Measurements from ENCODE around the gene SDK1.
"Not testable (repeated sequence)": the region's sequence is repeated elsewhere in the genome, so short reads cannot be mapped to it uniquely, and the experiment has no call there.

SDK1 gene

GRCh38 chr7:3691478-3692158 lies 390.6 kb downstream of the SDK1 start:
- no peak for DNase-seq (ENCODE audit: low spot score)
- in situ Hi-C loops (cut with MboI; ENCODE audit: low pct_unique_long_range_greater_than_20kb, low sequenced_read_pairs, unreplicated experiment): no loop called here
- TF ChIP-seq, protein P1, sequence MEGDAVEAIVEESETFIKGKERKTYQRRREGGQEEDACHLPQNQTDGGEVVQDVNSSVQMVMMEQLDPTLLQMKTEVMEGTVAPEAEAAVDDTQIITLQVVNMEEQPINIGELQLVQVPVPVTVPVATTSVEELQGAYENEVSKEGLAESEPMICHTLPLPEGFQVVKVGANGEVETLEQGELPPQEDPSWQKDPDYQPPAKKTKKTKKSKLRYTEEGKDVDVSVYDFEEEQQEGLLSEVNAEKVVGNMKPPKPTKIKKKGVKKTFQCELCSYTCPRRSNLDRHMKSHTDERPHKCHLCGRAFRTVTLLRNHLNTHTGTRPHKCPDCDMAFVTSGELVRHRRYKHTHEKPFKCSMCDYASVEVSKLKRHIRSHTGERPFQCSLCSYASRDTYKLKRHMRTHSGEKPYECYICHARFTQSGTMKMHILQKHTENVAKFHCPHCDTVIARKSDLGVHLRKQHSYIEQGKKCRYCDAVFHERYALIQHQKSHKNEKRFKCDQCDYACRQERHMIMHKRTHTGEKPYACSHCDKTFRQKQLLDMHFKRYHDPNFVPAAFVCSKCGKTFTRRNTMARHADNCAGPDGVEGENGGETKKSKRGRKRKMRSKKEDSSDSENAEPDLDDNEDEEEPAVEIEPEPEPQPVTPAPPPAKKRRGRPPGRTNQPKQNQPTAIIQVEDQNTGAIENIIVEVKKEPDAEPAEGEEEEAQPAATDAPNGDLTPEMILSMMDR (IDR thresholded peaks at IDR 0.05; ENCODE audit: extremely low read depth, insufficient read depth, missing control alignments): no peak

DNA sequence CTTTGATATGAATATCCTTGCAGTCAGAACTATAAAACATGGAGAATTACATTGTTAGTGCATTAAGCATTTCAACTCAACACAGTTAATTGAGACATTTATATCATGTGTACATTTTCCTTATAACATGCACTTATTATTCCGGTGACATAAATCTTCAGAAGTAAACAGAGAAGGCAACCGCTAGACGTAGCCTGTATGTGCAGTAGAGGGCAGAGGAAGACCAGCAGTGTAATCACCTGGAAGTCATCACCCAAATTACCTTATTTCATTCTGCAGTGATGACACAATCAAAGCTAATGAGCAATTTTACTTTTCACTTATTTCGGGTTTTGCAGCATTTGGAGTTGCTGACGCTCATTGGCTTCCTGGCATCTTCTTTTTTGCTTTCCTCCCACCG lies 394.6 kb downstream of the SDK1 start:
- TF ChIP-seq, protein P1 (IDR thresholded peaks at IDR 0.05; ENCODE audit: extremely low read depth, insufficient read depth, missing control alignments): no peak
- in situ Hi-C loops (cut with MboI; ENCODE audit: low pct_unique_long_range_greater_than_20kb, low sequenced_read_pairs, unreplicated experiment): no loop called here

DNA sequence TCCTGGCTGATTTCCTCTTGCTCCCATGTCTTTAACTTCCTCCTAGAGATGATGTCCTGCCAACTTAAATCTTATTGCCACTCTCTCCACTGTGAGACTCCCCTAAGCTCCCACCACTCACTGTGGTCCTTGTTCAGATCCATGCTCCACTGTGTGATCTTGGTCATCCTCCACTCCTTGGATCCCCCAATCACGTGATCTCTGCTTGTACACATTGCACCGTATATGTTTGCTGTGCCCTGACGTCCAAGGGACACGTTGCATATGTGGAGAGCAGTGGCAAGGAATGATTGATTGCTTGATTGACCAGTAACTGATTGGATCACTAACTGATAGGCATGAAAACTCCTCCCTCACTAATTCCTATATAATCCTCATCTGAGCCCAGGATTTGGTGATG lies 395.1 kb downstream of the SDK1 start:
- DNase-seq (ENCODE audit: low spot score): no peak
- TF ChIP-seq, protein P1 (IDR thresholded peaks at IDR 0.05; ENCODE audit: extremely low read depth, insufficient read depth, missing control alignments): no peak
- in situ Hi-C loops (cut with MboI; ENCODE audit: low pct_unique_long_range_greater_than_20kb, low sequenced_read_pairs, unreplicated experiment): no loop called here

More for the DNA sequence above, 394.6 kb downstream of the SDK1 start:
- DNase-seq (ENCODE audit: low spot score): no peak

DNA sequence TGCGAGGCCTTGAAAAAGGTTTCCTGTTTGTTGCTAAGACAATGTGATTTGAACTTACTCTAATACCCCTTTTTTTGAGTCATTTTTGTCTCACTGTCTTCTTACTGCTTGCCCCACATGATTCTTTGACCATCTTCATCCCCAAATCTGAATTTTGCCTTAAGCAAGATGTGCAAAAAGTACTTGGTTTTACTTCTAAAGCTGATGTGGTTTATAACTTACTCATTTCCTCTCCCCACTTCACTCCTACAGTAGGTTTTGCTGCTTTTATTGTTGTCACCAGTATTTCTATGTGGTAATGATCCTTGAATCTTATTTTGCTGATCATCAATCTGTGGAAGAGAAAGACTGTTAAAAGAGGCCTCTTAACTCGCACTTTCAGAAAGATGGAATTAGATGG lies 396.4 kb downstream of the SDK1 start:
- in situ Hi-C loops (cut with MboI; ENCODE audit: low pct_unique_long_range_greater_than_20kb, low sequenced_read_pairs, unreplicated experiment): no loop called here
- DNase-seq (ENCODE audit: low spot score): no peak
- TF ChIP-seq, protein P1 (IDR thresholded peaks at IDR 0.05; ENCODE audit: extremely low read depth, insufficient read depth, missing control alignments): no peak

GRCh38 chr7:3705258-3705657 lies 404.2 kb downstream of the SDK1 start:
- in situ Hi-C loops (cut with MboI; ENCODE audit: low pct_unique_long_range_greater_than_20kb, low sequenced_read_pairs, unreplicated experiment): no loop called here

GRCh38 chr7:3706091-3706490 lies 405.0 kb downstream of the SDK1 start:
- in situ Hi-C loops (cut with MboI; ENCODE audit: low pct_unique_long_range_greater_than_20kb, low sequenced_read_pairs, unreplicated experiment); DNase-seq (ENCODE audit: low spot score): not testable (repeated sequence)

More at GRCh38 chr7:3705258-3705657, 404.2 kb downstream of the SDK1 start:
- no peak for DNase-seq (ENCODE audit: low spot score)
- TF ChIP-seq, protein P1 (IDR thresholded peaks at IDR 0.05; ENCODE audit: extremely low read depth, insufficient read depth, missing control alignments): no peak

DNA sequence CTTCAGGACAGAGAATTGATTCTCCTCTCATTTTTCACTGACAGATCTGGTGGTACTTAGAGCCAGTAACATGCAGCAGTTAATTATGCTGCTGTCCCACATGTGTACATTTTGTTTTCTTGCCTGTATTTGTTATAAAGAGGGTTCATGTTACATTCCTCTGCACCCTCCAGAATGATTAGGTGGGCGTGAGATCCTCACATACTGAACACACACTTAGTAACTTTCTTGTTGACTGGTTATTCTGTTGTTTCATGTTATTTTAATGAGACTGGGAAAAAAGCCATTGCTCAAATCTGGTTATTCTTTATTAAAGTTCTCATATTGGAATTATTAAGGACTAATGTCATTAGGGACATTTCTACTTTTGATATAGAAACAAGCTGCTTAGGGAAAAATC lies 409.1 kb downstream of the SDK1 start:
- TF ChIP-seq, protein P1 (IDR thresholded peaks at IDR 0.05; ENCODE audit: extremely low read depth, insufficient read depth, missing control alignments): no peak
- in situ Hi-C loops (cut with MboI; ENCODE audit: low pct_unique_long_range_greater_than_20kb, low sequenced_read_pairs, unreplicated experiment): no loop called here
- DNase-seq (ENCODE audit: low spot score): no peak
